Immature natural killer cell (primary cell): ENCODE measurements around the gene PEAK3. TPM values are rescaled to one million over a fixed set of nuclear protein-coding genes. Genes with fewer than 3 reads are reported as not detected.
A peak's percentile ranks its signal among the peaks of the same experiment; 100 is the strongest.

Source experiments
- DNase-seq, 3 donors: peaks; one replicate each; pipeline ENCODE4 v3.0.0; 2022; ENCODE audit warnings: mixed read lengths in 1 of 3
- H3K27ac Mint-ChIP-seq, 6 donors: one replicate each; pipeline ENCODE4 v1.8.0; 2020; ENCODE audit warnings: mixed read lengths in 6 of 6, mild to moderate bottlenecking in 5 of 6, inconsistent platforms in 4 of 6, moderate library complexity in 3 of 6
- H3K27me3 Mint-ChIP-seq, 3 donors: one replicate each; pipeline ENCODE4 v1.8.0; 2020 to 2021; ENCODE audit warnings: low read depth in 3 of 3, mild to moderate bottlenecking in 3 of 3, mixed read lengths in 3 of 3, moderate library complexity in 3 of 3, inconsistent platforms in 1 of 3
- H3K36me3 Mint-ChIP-seq, 3 donors: one replicate each; pipeline ENCODE4 v1.8.0; 2020; ENCODE audit warnings: mixed read lengths in 3 of 3, inconsistent platforms in 2 of 3, mild to moderate bottlenecking in 2 of 3
- H3K4me1 Mint-ChIP-seq, 2 donors: one replicate each; pipeline ENCODE4 v1.8.0; 2020; ENCODE audit warnings: inconsistent platforms in 2 of 2, mild to moderate bottlenecking in 2 of 2, mixed read lengths in 2 of 2, moderate library complexity in 1 of 2
- H3K4me3 Mint-ChIP-seq, 5 donors: one replicate each; pipeline ENCODE4 v1.8.0; 2020; ENCODE audit warnings: mild to moderate bottlenecking in 5 of 5, mixed read lengths in 5 of 5, inconsistent platforms in 3 of 5, moderate library complexity in 3 of 5
- H3K9me3 Mint-ChIP-seq, 6 donors: one replicate each; pipeline ENCODE4 v1.8.0; 2020; ENCODE audit warnings: mild to moderate bottlenecking in 6 of 6, mixed read lengths in 6 of 6, inconsistent platforms in 4 of 6, moderate library complexity in 3 of 6
- polyA plus RNA-seq, 3 donors: library from polyadenylated mRNA; unstranded; fragments of 300-500 nt; fragmentation: Illumina TruSeq; gene quantifications; one replicate each; pipeline ENCODE4 v1.2.3, GENCODE V29; 2021

Gene PEAK3
- polyA plus RNA-seq, 3 donors from 2014 or later: 0.96 to 10.8 (median 2.5) TPM

DNA sequence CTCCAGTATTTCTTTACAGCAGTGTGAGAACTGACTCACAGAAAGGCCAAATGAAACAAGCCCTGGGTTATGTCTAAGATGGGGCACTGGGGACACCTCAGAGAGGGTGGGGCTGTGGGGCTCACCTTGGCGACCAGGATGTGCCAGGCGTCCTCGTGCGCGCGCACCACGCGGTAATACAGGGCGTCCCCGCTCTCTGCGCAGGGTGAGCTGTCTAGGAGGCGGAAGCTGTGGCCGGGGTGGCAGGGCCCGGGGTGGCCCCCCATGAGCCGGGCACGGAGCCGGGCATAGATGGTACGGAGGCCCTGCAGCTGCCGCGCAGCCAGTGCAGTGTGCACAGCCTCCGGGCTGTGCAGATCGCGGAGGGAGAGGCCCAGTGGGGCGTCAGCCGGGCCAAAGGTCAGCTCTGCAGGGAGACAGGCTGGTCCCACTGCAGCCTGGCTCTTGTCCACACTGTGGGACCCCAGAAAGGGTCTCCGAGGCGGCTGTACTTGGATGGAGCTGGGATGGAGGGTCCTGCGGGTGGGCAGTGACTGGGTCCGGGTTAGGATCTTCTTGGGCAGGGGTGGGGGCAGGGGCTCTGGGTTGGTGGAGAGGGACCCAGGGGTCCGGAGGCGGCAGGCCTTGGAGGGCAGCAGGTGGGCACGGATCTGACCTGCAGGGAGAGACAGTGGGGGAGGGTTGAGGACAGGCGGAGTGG, 3.4 kb downstream of the PEAK3 start:
- H3K4me1 Mint-ChIP-seq: peaks cover 36 to 42% of the 10 kb centered on the region in 2 donors
- H3K4me3 Mint-ChIP-seq: no peak overlapping the region
- DNase-seq: no peak
- peak overlapping the region in 1 of 6 donors; percentile 20 for H3K27ac Mint-ChIP-seq
- peaks cover 3 to 8% (median 4%) of the 10 kb centered on the region in 3 donors for H3K36me3 Mint-ChIP-seq
- no peaks in the 10 kb centered on the region for H3K9me3 Mint-ChIP-seq
- H3K27me3 Mint-ChIP-seq: peaks cover 31 to 40% (median 38%) of the 10 kb centered on the region in 3 donors

DNA sequence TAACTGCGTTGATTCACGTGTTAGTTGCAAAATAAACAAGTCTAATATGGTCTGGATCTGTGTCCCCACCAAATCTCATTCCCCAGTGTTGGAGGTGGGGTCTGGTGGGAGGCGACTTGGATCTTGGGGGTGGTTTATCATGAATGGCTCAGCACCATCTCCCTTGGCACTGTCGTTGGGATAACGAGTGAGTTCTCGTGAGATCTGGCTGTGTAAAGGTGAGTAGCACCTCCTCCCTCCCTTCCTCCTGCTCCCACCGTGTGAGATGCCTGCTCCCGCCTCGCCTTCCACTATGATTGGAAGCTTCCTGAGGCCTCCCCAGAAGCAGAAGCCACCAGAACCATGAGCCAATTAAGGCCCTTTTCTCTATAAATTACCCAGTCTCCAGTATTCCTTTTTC, 4.8 kb downstream of the PEAK3 start:
- no peak for DNase-seq
- Mint-ChIP-seq H3K4me1 (peaks cover 32 to 40% of the 10 kb centered on the region in 2 donors), H3K27ac (peak overlapping the region in 5 of 6 donors; percentile 39 to 75 (median 55))

DNA sequence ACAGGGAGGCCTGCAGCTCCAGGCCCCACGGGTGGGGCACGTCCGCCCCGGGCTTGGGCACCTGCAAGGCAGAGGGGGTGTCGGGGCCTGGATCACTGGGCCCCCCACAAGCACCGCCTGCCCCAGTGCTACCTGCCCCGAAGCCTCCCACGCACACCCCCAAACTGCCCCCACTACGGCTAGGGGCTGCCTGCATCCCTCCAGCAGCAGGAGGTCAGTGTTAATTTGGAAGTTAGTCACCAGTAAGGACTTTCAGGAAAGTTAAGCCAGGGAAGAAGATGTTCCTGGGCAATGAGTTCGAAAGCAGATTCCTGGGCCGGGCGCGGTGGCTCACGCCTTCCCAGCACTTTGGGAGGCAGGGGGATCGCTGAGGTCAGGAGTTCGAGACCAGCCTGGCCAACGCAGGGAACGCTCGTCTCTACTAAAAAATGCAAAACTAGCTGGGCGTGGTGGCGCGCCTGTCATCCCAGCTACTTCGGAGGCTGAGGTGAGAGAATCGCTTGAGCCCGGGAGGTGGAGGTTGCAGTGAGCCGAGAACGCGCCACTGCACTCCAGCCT, 5.5 kb downstream of the PEAK3 start:
- no peak for DNase-seq
- Mint-ChIP-seq H3K27ac (peak overlapping the region in 3 of 6 donors; percentile 46 to 72 (median 55)), H3K36me3 (peaks cover 4 to 12% (median 10%) of the 10 kb centered on the region in 3 donors), H3K4me1 (peaks cover 31 to 39% of the 10 kb centered on the region in 2 donors), H3K9me3 (no peaks in the 10 kb centered on the region), H3K27me3 (peaks cover 38 to 40% (median 40%) of the 10 kb centered on the region in 3 donors), H3K4me3 (no peak overlapping the region)

More for the DNA sequence above, 4.8 kb downstream of the PEAK3 start:
- Mint-ChIP-seq H3K36me3 (peaks cover 4 to 12% (median 7%) of the 10 kb centered on the region in 3 donors), H3K27me3 (peaks cover 38 to 42% (median 41%) of the 10 kb centered on the region in 3 donors), H3K9me3 (no peaks in the 10 kb centered on the region), H3K4me3 (peak overlapping the region in 1 of 5 donors; percentile 49)

DNA sequence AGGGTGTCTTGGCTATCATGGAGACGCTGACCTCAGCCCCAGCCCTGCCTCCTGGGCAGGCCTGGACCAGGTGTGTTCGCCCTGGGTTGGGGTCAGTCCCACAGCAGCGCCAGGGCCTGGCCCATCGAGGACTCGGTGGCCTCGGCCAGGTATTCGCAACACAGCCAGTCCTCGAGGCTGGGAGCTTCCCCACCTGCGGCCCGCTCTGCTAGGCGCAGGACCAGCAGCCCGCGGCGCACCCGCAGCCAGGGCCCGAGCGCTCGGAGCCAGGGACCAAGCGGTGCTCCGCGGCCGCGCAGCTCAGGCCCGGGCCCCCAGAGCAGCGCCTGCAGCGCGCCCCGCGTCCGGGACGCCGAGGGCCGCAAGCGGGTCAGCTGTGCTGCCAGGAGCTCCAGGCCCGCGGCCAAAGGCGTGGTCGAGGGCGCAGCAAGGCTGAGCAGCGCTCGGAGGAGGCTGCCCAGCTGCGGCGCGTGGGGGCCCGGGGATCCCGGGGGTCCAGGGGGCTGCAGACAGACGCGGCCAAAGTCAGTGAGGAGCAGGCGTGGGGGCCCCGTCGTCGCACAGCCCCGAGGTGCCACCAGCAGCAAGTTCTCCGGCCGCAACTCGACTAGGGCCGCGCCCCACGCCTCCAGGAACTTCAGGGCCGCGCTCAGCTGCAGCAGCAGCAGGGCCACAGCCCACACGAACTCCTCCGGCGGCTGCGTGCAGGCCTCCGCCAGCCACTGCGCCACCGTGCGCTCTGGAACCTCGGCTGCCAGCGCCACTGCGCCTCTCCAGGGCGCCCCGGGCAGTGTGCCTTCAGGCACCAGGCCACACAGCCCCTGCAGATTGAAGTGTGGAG, 6.2 kb downstream of the PEAK3 start:
- no peak for DNase-seq
- no peak overlapping the region for H3K4me3 Mint-ChIP-seq
- peaks cover 4 to 12% (median 12%) of the 10 kb centered on the region in 3 donors for H3K36me3 Mint-ChIP-seq
- no peak overlapping the region for H3K27ac Mint-ChIP-seq
- H3K9me3 Mint-ChIP-seq: no peaks in the 10 kb centered on the region
- peaks cover 39 to 41% (median 40%) of the 10 kb centered on the region in 3 donors for H3K27me3 Mint-ChIP-seq
- H3K4me1 Mint-ChIP-seq: peaks cover 33 to 40% of the 10 kb centered on the region in 2 donors

DNA sequence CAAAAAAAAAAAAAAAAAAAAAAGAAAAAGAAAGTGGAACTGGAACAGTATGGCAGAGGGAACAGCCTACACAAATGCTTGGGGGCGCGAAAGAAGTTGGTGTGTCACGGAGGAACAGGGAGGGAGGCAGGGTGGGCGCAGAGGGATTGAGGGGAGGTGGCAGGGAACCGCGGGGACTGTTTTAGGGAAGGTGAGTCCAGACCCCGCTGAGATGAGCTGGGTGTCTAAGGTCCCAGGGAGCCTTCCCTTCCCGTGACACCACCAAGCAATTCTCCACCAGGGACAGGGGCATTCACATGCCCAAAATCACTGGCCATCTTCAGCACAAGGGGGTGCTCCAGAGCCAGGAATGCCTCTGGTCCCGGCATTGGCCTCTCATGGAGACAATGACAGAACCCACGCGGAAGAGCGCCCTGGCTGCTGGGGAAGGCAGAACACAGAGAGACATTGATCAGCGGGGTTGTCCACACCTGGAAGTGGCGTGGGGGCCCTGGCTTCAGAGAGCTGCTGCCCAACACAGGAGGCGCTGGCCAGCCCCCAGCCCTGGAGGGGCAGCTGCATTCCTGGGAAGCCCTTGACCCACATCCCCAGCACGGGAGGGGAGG, 6.9 kb downstream of the PEAK3 start:
- Mint-ChIP-seq H3K4me1 (peaks cover 33 to 35% of the 10 kb centered on the region in 2 donors), H3K27me3 (peaks cover 41 to 44% (median 41%) of the 10 kb centered on the region in 3 donors), H3K4me3 (peak overlapping the region; percentile 15 to 45 (median 42)), H3K36me3 (peaks cover 4 to 12% (median 12%) of the 10 kb centered on the region in 3 donors), H3K9me3 (no peaks in the 10 kb centered on the region), H3K27ac (peak overlapping the region; percentile 51 to 85 (median 68))
- peak; percentile 43 to 63 (median 59) for DNase-seq

DNA sequence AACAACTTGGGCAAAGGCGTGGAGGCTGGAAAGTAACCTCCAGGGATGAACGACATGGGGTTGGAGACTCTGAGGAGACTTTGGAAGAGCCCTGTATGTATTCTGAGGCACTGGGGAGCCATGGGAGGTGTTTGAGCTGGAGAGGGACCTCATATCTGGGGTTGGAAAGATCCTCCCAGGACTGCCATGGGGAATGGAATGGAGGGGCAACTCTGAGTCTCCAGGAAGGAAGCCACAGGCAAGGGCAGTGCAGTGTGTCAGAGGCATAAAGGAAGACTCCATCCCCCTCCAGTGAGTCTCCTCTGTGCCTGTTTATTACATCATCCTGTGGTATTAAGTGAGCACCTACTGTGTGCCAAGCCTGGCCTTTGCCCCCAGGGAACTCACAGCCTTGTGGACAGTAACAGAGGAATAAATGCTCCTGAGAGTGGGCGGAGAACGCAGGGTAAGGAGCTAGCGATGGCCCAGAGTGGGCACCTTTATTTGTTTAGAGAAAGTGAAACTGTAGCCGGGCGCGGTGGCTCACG, 7.7 kb downstream of the PEAK3 start:
- H3K27ac Mint-ChIP-seq: peak overlapping the region; percentile 81 to 89 (median 88)
- peak overlapping the region; percentile 66 to 77 (median 67) for H3K4me3 Mint-ChIP-seq
- DNase-seq: no peak
- H3K36me3 Mint-ChIP-seq: peaks cover 4 to 12% (median 12%) of the 10 kb centered on the region in 3 donors
- H3K9me3 Mint-ChIP-seq: no peaks in the 10 kb centered on the region
- H3K4me1 Mint-ChIP-seq: peaks cover 33 to 34% of the 10 kb centered on the region in 2 donors
- peaks cover 43 to 51% (median 44%) of the 10 kb centered on the region in 3 donors for H3K27me3 Mint-ChIP-seq

DNA sequence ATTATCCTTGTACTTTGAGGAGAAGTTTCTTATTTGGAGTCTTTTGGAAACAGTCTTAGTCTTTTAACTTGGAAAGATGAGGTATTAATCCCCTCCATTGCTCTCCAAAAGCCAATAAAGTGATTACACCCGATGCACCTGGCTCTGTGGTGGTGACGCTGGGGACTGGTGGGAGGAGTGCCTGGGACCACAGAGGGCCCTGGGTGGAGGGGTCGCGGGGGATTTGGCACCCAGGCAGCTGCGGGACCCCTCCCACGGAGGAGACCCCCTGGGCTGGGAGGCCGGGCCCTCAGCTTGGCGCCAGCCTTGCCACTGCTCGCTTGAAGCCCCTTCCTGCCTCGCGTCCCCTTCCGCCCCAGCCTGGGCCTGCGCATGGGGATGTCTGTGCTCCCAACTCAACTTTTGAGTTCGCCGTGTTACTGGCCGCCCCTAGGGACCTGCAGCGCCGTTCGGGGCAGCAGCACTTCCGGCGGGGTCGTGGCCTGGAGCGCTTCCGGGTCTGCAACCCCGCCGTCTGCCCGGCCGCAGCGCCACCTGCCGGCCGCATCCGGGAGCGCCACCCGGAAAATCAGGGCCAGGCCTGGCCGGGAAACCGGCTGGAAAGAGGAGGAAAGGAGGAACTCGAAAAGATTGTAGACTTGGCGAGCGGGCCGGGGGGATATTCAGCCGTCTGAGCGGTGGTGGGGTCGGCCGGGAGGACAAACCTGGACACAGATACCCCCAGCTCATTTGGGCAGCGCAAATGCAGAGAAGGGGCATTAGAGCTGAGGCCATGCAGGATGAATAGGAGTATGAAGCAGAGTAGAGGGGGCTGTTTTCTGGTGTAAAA, 8.4 kb downstream of the PEAK3 start:
- Mint-ChIP-seq H3K4me1 (peaks cover 35 to 36% of the 10 kb centered on the region in 2 donors), H3K27me3 (peaks cover 40 to 52% (median 45%) of the 10 kb centered on the region in 3 donors), H3K4me3 (peak overlapping the region; percentile 66 to 77 (median 67)), H3K9me3 (no peaks in the 10 kb centered on the region), H3K36me3 (peaks cover 4 to 12% (median 12%) of the 10 kb centered on the region in 3 donors), H3K27ac (peak overlapping the region; percentile 81 to 89 (median 88))
- peak; percentile 80 to 87 (median 83) for DNase-seq

DNA sequence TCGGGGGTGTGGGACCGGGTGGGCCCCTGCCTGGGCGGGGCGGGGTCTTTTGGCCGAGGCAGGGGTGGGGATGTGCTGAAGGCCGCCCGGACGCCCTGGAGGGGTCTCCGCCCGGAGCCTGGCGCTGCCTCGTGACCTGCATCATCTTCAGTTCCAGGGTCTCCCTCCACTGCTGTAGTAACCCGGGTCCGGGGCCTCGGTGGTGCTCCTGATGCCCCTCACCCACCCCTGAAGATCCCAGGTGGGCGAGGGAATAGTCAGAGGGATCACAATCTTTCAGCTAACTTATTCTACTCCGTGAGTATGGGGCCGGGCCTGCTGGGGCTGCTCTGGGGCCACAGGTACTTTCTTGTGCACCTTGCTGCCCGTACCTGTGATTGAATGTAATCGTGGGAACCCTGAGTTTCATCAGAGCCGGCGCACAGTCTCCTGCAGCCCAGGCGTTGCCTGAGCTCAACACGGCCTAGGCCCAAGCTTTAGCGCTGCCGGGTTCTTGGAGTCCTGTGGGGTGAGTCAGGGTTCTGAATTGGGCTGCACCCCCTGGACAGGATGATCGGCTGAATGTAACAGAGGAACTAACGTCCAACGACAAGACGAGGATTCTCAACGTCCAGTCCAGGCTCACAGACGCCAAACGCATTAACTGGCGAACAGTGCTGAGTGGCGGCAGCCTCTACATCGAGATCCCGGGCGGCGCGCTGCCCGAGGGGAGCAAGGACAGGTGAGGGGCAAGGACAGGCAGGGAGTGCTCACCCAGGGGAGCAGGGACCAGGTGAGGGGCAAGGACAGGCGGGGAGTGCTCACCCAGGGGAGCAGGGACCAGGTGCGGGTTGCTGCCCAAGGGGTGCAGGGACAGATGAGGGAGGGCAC, 10.5 kb downstream of the PEAK3 start:
- Mint-ChIP-seq H3K4me3 (peak overlapping the region; percentile 77 to 90 (median 85)), H3K4me1 (peaks cover 34 to 35% of the 10 kb centered on the region in 2 donors), H3K27ac (peak overlapping the region; percentile 83 to 94 (median 87)), H3K9me3 (no peaks in the 10 kb centered on the region), H3K36me3 (peaks cover 0 to 12% (median 8%) of the 10 kb centered on the region in 3 donors), H3K27me3 (peaks cover 33 to 40% (median 40%) of the 10 kb centered on the region in 3 donors)
- no peak for DNase-seq

DNA sequence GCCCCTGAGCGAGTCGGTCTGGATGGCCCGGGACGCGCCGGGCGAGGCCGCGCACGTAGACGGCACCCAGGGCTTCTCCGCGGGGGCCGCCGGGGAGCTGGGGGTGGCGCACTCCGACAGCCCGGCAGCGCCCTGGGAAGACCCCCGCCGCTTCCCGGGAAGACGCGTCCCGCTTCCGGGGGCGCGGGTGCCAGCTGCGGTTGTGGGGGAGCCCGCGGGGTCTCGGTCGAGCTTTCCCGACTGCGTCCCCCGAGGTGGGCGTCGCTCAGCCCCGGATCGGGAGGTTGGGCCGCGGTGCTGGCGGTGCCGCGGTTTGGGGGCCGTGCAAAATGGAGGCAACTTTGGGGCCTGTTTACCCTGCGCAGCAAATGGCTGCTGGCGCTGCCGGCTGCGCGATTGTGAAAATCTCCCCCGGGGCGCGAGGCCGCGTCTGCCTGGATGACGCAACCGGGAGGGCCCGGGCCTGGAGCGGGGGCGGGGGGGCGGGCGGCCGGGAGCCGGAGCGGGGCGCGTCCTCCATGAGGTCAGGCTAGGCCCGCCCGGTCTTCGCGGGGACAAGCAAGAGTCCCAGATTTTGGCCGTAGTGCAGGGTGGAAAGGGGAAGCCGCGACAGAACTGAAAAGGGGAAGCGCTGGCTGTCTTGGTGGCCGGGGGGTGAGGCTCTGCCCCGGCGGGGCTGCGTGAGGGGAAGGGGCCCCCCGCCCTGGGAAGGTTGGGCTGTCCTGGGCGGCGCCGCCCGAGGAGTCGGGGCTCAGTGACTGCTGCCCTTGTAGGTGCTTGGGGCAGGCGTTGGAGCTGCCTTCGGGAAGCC, 11.3 kb downstream of the PEAK3 start:
- Mint-ChIP-seq H3K4me1 (peaks cover 34% of the 10 kb centered on the region in 2 donors), H3K27ac (peak overlapping the region; percentile 57 to 89 (median 80)), H3K36me3 (peaks cover 0 to 12% (median 8%) of the 10 kb centered on the region in 3 donors), H3K9me3 (no peaks in the 10 kb centered on the region), H3K27me3 (peaks cover 32 to 42% (median 40%) of the 10 kb centered on the region in 3 donors), H3K4me3 (peak overlapping the region; percentile 86 to 92 (median 90))
- peak; percentile 73 to 75 (median 74) for DNase-seq

DNA sequence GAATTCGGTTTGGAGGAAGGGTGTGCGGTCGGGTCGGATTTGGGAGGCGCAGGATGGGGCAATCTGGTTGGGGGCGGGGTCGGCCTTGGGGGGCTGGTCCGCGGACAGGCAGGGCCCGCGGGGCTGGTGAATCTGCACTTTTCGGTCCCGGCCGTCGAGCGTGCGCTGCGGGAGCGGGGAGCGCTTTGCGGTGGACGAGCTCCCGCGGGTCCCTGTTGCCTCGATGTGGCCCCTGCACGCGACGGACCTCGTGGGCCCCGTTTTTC, 11.9 kb downstream of the PEAK3 start:
- no peaks in the 10 kb centered on the region for H3K9me3 Mint-ChIP-seq
- peak overlapping the region; percentile 86 to 92 (median 90) for H3K4me3 Mint-ChIP-seq
- H3K4me1 Mint-ChIP-seq: peaks cover 31 to 33% of the 10 kb centered on the region in 2 donors
- H3K27me3 Mint-ChIP-seq: peaks cover 30 to 41% (median 39%) of the 10 kb centered on the region in 3 donors
- DNase-seq: peak in 1 of 3 donors; percentile 28
- peaks cover 0 to 12% (median 8%) of the 10 kb centered on the region in 3 donors for H3K36me3 Mint-ChIP-seq
- H3K27ac Mint-ChIP-seq: peak overlapping the region; percentile 82 to 95 (median 84)
